Tongue (tissue), 2 donors: Measurements from ENCODE around the gene PRDM8. TPM values are rescaled to one million over a fixed set of nuclear protein-coding genes. Genes with fewer than 3 reads are reported as not detected.

Source experiments
- DNase-seq: peaks from one replicate; pipeline ENCODE4 v3.0.0-alpha.2; 2015
- total RNA-seq: library from RNA; depleted of rRNA; stranded (reverse); fragments of >200 nt; gene quantifications from one replicate; pipeline ENCODE4 v1.2.3, GENCODE V29; 2014

The PRDM8 gene
- total RNA-seq, 1 donor from 2014 or later: 8.4 TPM

DNA sequence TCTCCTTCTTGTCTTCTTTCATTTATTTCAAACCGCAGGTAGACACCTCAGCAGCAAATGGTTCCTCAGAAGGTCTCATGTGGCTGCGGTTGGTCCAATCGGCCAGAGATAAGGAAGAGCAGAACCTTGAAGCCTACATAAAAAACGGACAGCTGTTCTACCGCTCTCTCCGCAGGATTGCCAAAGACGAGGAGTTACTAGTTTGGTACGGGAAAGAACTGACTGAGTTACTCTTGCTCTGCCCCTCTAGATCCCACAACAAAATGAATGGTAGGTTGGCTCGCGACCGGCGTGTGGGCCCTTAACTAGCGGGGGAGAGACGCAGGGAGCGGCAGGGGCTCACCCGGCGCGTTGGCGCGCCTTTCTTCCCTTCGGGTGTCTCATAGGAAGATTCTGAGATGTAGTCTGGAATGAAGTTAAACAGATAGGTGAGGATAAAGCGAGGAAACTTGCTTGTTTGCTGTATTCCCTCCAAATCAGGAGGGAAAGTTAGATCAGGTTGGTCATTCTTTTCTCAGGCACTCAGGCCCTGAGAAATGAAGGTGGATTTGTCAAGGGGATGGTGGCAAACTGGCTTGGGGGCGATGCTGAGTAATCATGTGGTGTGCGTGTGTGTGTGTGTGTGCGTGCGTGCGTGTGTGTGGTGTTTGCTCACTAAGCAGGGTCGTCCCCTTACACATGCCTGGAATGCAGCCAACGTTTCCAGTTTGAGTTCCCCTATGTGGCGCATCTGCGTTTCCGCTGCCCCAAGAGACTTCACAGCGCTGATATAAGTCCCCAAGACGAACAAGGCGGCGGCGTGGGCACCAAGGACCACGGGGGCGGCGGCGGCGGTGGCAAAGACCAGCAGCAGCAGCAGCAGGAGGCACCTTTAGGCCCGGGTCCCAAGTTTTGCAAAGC is 4.2 kb downstream of the PRDM8 start:
- DNase-seq: peak; percentile 69

DNA sequence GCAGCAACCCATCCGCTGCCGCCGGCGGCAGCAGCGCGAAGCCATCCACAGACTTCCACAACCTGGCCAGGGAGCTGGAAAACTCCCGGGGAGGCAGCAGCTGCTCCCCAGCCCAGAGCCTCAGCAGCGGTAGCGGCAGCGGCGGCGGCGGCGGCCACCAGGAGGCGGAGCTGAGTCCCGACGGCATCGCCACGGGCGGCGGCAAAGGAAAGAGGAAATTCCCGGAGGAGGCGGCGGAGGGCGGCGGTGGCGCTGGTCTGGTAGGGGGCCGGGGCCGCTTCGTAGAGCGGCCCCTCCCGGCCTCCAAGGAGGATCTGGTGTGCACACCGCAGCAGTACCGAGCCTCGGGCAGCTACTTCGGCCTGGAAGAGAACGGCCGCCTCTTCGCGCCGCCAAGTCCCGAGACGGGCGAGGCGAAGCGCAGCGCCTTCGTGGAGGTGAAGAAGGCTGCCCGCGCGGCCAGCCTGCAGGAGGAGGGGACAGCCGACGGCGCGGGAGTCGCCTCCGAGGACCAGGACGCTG is 4.9 kb downstream of the PRDM8 start:
- DNase-seq: peak; percentile 88

GRCh38 chr4:80202741-80203553 is 5.6 kb downstream of the PRDM8 start:
- peak; percentile 69 for DNase-seq

GRCh38 chr4:80204433-80205011 is 7.2 kb downstream of the PRDM8 start:
- no peak for DNase-seq

DNA sequence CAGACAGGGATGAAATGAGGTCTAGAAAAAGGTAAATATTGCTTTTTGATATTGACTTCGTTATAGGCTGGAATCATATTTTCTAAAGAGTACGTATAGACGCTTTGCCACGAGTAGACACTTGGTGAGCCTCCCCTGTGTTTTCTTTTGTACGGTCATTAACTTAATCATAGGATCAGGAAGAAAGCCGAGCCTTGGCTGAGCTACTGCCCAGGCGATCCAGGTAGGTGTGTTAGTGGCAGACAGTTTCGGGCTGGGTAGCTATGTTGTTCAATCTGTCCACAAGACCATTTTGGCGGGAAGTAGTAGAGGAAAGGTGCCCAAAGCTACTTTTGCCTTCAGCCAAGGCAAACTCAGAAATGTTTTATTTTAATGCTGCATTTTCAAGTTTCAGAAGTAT is 8.8 kb downstream of the PRDM8 start:
- no peak for DNase-seq

DNA sequence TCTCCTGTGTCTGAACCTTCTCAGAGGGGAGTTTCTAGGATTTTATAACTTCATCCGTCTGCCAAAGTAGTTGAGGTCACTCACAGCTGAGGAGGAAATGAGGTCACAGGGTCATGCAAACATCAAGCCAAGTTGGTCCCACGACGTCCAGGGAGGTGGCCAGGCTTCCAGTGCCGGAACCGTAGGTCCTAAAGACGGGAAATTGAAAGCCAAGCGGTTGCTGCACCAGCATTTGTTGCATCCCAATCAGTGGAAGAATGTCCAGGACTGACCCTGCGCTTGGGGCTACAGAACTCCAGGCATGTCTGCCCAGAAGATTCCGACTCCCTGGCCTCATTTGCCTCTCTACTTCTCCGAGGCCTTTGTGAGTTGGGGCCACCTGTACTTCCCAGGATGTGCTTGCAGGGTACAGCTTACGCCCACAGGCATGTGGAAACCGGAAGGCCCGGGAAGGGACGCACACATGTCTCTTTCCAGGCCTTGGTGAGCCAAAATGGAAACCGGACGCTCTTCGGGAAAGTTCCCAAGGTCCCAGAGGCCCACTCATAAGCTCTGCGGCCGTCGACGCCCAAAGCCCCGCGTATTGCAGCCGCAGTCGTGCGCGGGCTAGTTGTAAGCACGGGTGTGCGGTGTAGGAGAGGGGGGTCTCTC is 9.3 kb downstream of the PRDM8 start:
- peak; percentile 57 for DNase-seq

- DNase-seq: no peak
Measured at GRCh38 chr4:80207172-80207583, 9.9 kb downstream of the PRDM8 start.

GRCh38 chr4:80207664-80208063 is 10.4 kb downstream of the PRDM8 start:
- no peak for DNase-seq

- no peak for DNase-seq
Measured at GRCh38 chr4:80208610-80209339, 11.5 kb downstream of the PRDM8 start.

- no peak for DNase-seq
Measured at GRCh38 chr4:80209340-80209701, 12.0 kb downstream of the PRDM8 start.

DNA sequence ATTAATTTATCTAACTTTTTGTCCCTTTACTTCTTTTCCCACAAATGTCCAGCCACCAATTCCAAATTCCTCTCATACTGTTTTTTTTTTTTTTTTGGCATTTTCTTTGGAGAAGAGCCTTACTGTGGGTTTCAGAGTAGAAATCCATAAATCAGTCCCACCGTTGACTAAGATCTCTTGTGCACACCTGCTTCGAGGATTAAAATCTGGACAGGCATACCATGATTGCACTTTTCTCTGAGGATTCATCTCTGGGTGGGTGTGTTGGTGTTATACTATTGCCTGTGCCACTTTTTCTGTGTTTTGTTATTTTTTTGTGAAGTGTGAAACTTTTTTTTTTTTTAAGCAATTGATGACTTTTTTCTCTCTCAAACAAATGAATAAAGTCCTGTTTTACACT is 13.2 kb downstream of the PRDM8 start:
- DNase-seq: no peak

DNA sequence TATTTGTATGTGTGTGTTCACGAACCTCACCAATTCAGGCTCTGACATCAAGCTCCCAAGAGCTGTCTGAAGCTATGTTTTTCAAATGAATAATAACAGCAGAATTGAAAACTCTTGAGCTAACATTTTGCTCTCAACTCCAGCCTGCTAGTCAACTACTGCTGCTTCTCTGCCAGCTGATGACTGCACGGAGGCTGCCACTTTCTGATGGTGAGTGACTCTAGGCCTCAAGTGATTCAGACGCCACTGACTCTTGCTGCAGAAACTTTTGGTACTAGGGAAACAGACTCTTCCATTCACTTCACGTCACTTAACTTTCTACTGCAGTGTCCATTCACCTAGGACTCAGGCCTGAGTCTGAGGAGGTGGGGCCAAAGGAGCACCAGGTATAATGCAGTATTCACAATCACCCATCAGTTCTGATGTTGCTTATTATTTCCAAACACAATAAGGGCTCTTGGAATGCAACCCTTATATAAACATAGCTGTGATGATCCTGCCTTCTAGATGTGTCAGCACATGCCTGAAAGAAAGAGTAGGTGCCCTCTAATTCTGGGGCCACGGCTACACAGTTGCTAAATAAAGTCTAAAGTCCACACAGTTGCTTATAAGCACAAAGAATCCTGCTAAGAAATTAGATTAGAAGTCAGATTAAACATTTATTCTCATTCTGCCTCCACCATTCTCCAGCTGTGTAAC is 16.0 kb downstream of the PRDM8 start:
- no peak for DNase-seq

DNA sequence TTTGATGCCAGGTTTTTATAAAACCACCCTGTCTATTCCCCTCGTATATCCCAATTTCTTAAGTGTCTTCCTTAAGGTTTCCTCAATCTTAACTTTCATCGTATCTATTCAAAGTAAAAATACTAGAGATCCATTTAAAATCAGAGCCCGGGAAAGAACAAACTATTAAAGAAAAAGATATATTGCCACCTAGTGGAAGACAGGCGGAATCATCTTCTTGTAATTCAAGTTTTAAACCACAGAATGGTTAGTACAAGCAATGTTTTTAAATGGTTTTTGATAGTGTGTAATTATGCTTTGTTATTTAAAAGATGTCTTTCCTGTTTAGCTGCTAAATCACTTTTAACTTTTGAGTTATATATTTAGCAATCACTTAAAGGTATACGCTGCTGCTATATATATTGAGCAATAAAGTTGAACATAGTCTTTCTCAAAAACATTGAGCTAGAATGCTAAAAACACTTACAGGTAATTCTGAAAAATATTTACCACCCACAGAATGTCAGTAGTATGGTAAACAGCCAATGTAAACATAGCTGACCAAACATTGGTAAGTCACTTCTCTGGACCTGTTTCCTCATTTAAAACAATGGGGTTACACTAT is 18.2 kb downstream of the PRDM8 start:
- DNase-seq: peak; percentile 60

GRCh38 chr4:80216100-80216761 is 18.9 kb downstream of the PRDM8 start:
- DNase-seq: no peak

DNA sequence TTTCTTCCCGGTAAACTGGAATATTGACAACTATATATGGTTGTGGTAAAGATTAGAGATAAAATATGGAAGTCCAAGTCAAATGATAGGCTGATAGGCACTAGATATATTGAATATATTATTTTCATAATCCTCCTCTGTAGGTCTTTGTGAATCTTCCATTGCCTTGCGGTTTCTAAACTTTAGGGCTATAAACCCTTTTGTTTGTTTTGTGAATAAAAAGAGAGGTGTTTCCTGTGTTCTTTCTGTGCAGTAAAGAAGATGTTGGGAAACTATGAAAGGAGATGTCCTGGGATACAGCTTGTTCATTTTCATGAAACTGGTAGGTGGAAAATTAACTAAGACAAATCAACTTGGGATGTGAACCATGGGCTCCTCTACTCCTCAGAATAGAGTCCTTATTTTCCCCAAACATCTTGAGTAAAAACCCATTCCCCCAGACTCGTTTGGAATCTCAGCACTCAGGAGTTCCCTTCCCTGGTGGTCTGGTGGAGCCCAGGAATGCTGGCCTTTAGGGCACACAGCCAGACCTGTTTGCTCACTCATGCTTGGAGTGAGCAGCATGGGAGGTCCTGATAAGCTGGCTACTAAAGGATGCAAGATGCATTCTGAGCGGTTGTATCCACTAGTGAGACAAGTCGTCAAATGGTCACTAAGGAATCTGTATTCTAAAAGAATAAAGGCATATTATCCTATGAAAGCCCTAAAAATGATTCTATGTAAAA is 22.2 kb downstream of the PRDM8 start:
- DNase-seq: no peak

DNA sequence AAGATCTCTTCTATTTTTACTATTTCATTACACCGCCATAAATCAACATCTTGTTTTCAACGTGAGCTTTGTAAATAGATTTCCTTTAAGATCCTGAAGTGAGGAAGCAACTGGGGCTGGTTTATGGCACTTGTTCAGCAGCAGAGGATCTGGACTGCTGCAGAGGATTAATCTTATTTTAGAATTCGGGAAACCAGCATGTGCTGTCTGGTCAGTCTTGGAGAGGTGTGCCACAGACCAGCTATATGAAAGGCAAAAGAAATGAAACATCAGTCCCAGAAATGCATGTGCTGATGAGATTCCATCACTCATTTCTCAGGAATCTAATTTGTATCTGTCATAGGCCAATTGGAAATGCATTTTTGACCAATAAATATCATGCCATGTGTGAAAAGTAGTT is 23.4 kb downstream of the PRDM8 start:
- DNase-seq: no peak

GRCh38 chr4:80221161-80221560 is 23.9 kb downstream of the PRDM8 start:
- no peak for DNase-seq

DNA sequence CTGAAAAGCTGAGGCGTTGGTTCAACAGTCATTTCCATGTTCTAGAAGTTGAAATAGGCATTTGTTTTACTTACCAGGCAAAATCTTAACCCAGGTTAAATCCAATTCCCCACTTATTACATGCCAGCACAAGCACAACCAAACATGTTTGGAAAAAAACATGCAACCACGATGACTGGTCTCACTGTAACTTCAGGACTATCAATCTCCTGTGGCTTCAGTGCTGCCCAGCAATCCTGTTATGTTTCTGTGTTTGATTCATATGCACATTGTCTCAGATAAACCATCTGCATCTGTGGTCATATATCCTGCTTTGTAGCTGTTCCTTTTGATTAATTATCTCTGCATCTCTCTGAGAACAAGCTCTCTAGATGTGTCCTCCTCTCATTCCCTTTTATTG is 28.3 kb downstream of the PRDM8 start:
- no peak for DNase-seq

DNA sequence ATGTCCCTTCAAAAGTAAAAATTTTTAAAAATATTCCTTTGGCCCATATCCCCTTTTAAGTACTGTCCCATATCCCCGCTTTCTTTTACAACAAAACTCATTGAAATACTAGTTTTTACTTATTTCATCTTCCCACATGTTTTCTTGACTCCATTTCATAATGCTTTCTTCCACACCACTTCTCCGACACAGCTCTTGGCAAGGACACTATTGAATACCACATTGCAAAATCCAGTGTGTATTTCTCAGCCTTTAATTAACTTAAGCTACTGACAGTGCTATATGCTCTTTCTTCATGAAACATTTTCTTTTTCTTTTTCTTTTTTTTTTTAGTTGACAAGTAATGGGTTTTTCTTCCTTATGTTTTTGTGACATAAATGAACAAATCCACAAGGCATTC is 28.8 kb downstream of the PRDM8 start:
- DNase-seq: no peak
